PC-3 (cell line): ENCODE results near the gene MCRIP1. TPM values are rescaled to one million over a fixed set of nuclear protein-coding genes. Genes with fewer than 3 reads are reported as not detected.

Experiments
- ATAC-seq: fragments of 200-7000 bp; cut with Tn5 transposase; 2 replicates; pipeline ENCODE4 v1.9.1; 2020; ENCODE audit warnings: mild to moderate bottlenecking, moderate library complexity
- BruUV-seq: library from RNA; stranded (reverse); fragments of 400-500 nt; replicated peaks from 2 replicates; lab custom pipeline; 2021; lab: Mats Ljungman, UMichigan
- CTCF ChIA-PET: fragments of 300-600 bp; sonication (Branson Sonifier 250); formaldehyde crosslinking; loops from one replicate; lab custom pipeline; 2022; ENCODE audit warnings: antibody characterized with exemption; lab: Charles Lee
- POLR2A ChIA-PET: fragments of 300-600 bp; sonication (Branson Sonifier 250); formaldehyde crosslinking; loops from one replicate; lab custom pipeline; 2022; ENCODE audit warnings: antibody characterized with exemption; ENCODE audit not compliant: unreplicated experiment; lab: Charles Lee
- DNase-seq: peaks from one replicate; pipeline ENCODE4 v3.0.0-alpha.2; 2015
- H2AFZ ChIP-seq: fragments of 300-600 bp; sonication (generic); 2 replicates; pipeline ENCODE4 v1.6.0; 2016; ENCODE audit warnings: antibody characterized with exemption, low read length
- H3F3A ChIP-seq: fragments of 300-600 bp; sonication (generic); one replicate; pipeline ENCODE4 v1.6.0; 2017; ENCODE audit warnings: antibody characterized with exemption, low read length, control low read depth, mild to moderate bottlenecking; ENCODE audit not compliant: unreplicated experiment
- H3K27ac ChIP-seq: fragments of 300-600 bp; sonication (generic); 2 replicates; pipeline ENCODE4 v1.5.1; 2016; ENCODE audit warnings: mild to moderate bottlenecking, low read length
- H3K27me3 ChIP-seq: fragments of 300-600 bp; sonication (generic); 2 replicates; pipeline ENCODE4 v1.6.1; 2016; ENCODE audit warnings: low read length, mixed read lengths
- H3K36me3 ChIP-seq: fragments of 300-600 bp; sonication (generic); 2 replicates; pipeline ENCODE4 v1.6.1; 2016; ENCODE audit warnings: low read depth, mixed run types, low read length, mixed read lengths
- H3K4me1 ChIP-seq: fragments of 300-600 bp; sonication (generic); 2 replicates; pipeline ENCODE4 v1.5.1; 2016; ENCODE audit warnings: low read length; ENCODE audit not compliant: insufficient read depth
- H3K4me2 ChIP-seq: fragments of 300-600 bp; sonication (generic); 2 replicates; pipeline ENCODE4 v1.6.0; 2016; ENCODE audit warnings: low read length
- H3K4me3 ChIP-seq: fragments of 300-600 bp; sonication (generic); 2 replicates; pipeline ENCODE4 v1.5.1; 2016; ENCODE audit warnings: mild to moderate bottlenecking, low read length, mixed read lengths
- H3K79me2 ChIP-seq: fragments of 300-600 bp; sonication (generic); 2 replicates; pipeline ENCODE4 v1.6.1; 2017; ENCODE audit warnings: low read length, mixed read lengths
- H3K9ac ChIP-seq: fragments of 300-600 bp; sonication (generic); 2 replicates; pipeline ENCODE4 v1.6.0; 2016; ENCODE audit warnings: mild to moderate bottlenecking, low read length
- H3K9me2 ChIP-seq: fragments of 300-600 bp; sonication (generic); replicated peaks from 2 replicates; pipeline ENCODE4 v1.6.1; 2016; ENCODE audit warnings: mixed run types, low read length, mixed read lengths
- H3K9me3 ChIP-seq: fragments of 300-600 bp; sonication (generic); 2 replicates; pipeline ENCODE4 v1.6.1; 2016; ENCODE audit warnings: low read length, mixed read lengths
- H4K20me1 ChIP-seq: fragments of 300-600 bp; sonication (generic); 2 replicates; pipeline ENCODE4 v1.6.1; 2016; ENCODE audit warnings: low read length, mixed read lengths
- CTCF ChIP-seq: fragments of 300-600 bp; sonication (generic); conservative IDR thresholded peaks from 2 replicates; pipeline ENCODE4 v1.5.1; 2017; ENCODE audit warnings: antibody characterized with exemption, low read depth, mild to moderate bottlenecking, low read length
- EZH2 ChIP-seq: fragments of 300-600 bp; sonication (generic); IDR thresholded peaks from one replicate; pipeline ENCODE4 v1.6.1; 2017; ENCODE audit warnings: antibody characterized with exemption, mild to moderate bottlenecking, low read length; ENCODE audit not compliant: unreplicated experiment
- EZH2phosphoT487 ChIP-seq: fragments of 300-600 bp; sonication (generic); IDR thresholded peaks from 2 replicates; pipeline ENCODE4 v1.6.1; 2018; ENCODE audit warnings: mild to moderate bottlenecking, antibody characterized with exemption, low read length, borderline replicate concordance
- intact Hi-C: fragments of 100-400 bp; cut with micrococcal nuclease; formaldehyde crosslinking; loops from 2 replicates; pipeline ENCODE4 v1.9.0; 2023
- total RNA-seq: library from RNA; depleted of rRNA; stranded (reverse); fragments of >200 nt; gene quantifications from 2 replicates; pipeline ENCODE4 v1.2.3, GENCODE V29; 2014

Gene MCRIP1
- total RNA-seq, 1 experiment from 2014 or later = 90.9 TPM

- Histone ChIP-seq H3K9me2 (no peaks in the 10 kb centered on the region), H3K27me3 (no peaks in the 10 kb centered on the region), H3K4me1 (peaks cover 61% of the 10 kb centered on the region), H3K9me3 (no peaks in the 10 kb centered on the region), H3K4me3 (no peak overlapping the region), H4K20me1 (peaks cover 6% of the 10 kb centered on the region; the same call in 1 of the 2 replicates), H3K36me3 (peaks cover 15% of the 10 kb centered on the region; the same call in 1 of the 2 replicates), H2AFZ (no peak overlapping the region), H3F3A (peaks cover 22% of the 10 kb centered on the region), H3K27ac (peak overlapping the region; percentile 95), H3K79me2 (peaks cover 47% of the 10 kb centered on the region), H3K4me2 (peak overlapping the region; percentile 59), H3K9ac (peak overlapping the region; percentile 21; the same call in 1 of the 2 replicates)
- DNase-seq (no peak), ATAC-seq (peak; percentile 3)
- no TSS peak for BruUV-seq
- ChIA-PET CTCF (no interaction called here), POLR2A (no interaction called here)
- no peak for TF ChIP-seq EZH2phosphoT487
- TF ChIP-seq CTCF = no peak
- TF ChIP-seq EZH2 = no peak
- intact Hi-C loops = no loop called here
These were observed 35.0 kb upstream of the MCRIP1 start for GRCh38 chr17:81867991-81868673.

DNA sequence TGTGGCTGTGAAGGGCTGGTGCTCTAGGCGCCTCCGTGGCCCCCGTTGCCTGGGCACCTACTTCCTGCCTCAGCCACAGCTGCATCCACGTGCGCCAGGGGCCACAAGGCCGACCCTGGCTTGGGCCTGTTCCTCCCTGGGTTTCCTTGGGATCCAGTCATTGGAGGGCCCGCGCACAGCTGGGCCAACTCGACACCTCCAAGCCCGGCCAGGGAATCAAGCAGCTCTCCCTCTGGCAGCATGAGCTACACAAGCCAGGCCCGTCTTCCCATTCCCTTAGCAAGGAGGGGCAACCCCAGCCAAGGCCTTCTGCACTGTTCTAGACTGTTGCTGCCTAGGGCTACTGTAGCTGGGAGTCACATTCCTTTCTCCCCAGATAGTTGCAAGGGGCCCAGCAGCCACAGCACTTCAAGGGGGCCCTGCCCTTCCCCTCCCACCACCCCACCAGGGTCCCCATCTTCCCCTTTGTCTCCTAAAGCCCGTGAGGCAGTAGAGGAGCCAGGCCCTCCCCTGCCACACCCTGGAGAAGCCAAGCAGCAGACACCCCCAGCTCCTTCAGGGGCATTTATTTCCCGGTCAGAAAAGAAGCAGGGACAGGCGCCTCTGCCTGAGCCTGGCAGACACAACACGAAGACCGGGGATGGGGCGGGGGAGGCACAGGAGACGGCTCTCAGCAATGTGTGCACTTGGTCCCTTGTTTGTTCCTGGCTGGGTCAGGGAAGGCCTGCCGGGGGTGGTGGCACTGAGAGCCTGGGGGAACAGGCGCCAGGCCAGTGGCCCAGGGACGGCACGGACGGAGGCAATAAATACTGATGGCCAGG, 34.3 kb upstream of the MCRIP1 start:
- peak; percentile 21 for ATAC-seq
- intact Hi-C loops = no loop called here
- Histone ChIP-seq H3K27me3 (no peaks in the 10 kb centered on the region), H3K4me2 (peak overlapping the region; percentile 59; the same call in 1 of the 2 replicates), H3K27ac (peak overlapping the region; percentile 95), H3F3A (peaks cover 22% of the 10 kb centered on the region), H3K9me2 (no peaks in the 10 kb centered on the region), H3K9ac (0 out of 2 replicates have a peak overlapping the region, but pooled peaks have one; percentile 21), H4K20me1 (peaks cover 6% of the 10 kb centered on the region; the same call in 1 of the 2 replicates), H3K36me3 (peaks cover 16% of the 10 kb centered on the region; the same call in 1 of the 2 replicates), H3K4me3 (no peak overlapping the region), H3K79me2 (peaks cover 55% of the 10 kb centered on the region), H2AFZ (no peak overlapping the region), H3K4me1 (peaks cover 68% of the 10 kb centered on the region), H3K9me3 (no peaks in the 10 kb centered on the region)
- ChIA-PET CTCF (no interaction called here), POLR2A (interaction anchor here (0.6 kb wide), 2 partner anchors 138 to 315 kb away, joined by 4 to 5 read pairs; partner anchors contain the start of gene FAAP100)
- BruUV-seq = no TSS peak
- peak; percentile 56 for DNase-seq
- TF ChIP-seq CTCF (no peak), EZH2phosphoT487 (no peak), EZH2 (no peak)
